Measurements from ENCODE around the gene KRT84. TPM values are rescaled to one million over a fixed set of nuclear protein-coding genes. Genes with fewer than 3 reads are reported as not detected.

KRT84 gene
- total and polyA plus RNA-seq, 10 of the 15 experiments (the other 5 are each of a cell fraction or from before 2014, with no cell fraction given) = not detected

- no peak overlapping the region for H3K27ac ChIP-seq (ENCODE audit: control insufficient read depth, insufficient read depth)
- H3K36me3 ChIP-seq (ENCODE audit: control insufficient read depth in 2 of 2, insufficient read depth in 2 of 2, low read length in 1 of 2) = no peaks in the 10 kb centered on the region
- no peaks in the 10 kb centered on the region for H4K20me1 ChIP-seq (ENCODE audit: control insufficient read depth, insufficient read depth)
- H3K4me3 ChIP-seq = no peak overlapping the region
- no peak for DNase-seq (ENCODE audit: low read depth, low spot score)
- no TSS peak for BruUV-seq (replicated peaks)
- no peak overlapping the region for H3K9ac ChIP-seq (ENCODE audit: control insufficient read depth, insufficient read depth, low read length)
- in situ Hi-C loops (cut with MboI) (no loop called here), intact Hi-C loops (cut with micrococcal nuclease; ENCODE audit: unreplicated experiment) (no loop called here)
- CTCF ChIA-PET = no interaction called here
- H3K4me2 ChIP-seq (ENCODE audit: control insufficient read depth, insufficient read depth) = no peak overlapping the region
- SMC1A ChIA-PET (ENCODE audit: uncharacterized antibody, unreplicated experiment) = interaction anchor here (1.3 kb wide), 1 partner anchor 17 kb away, joined by 3 read pairs; no protein-coding TSS in a partner anchor
- H3K27me3 ChIP-seq (replicated peaks in 1 of 2; ENCODE audit: control insufficient read depth in 2 of 2, insufficient read depth in 2 of 2, low read length in 1 of 2) = 0 out of 4 replicates have a peak, but pooled peaks cover 0 to 3% of the 10 kb centered on the region in 2 experiments
- no peak overlapping the region for H2AFZ ChIP-seq (ENCODE audit: control insufficient read depth, low read depth, low read length)
- ATAC-seq = no peak
- H3K9me3 ChIP-seq (replicated peaks; ENCODE audit: control insufficient read depth, insufficient read depth, low read length) = no peaks in the 10 kb centered on the region
- POLR2A ChIA-PET = no interaction called here
- RAD21 ChIA-PET (ENCODE audit: unreplicated experiment) = no interaction called here
- no peaks in the 10 kb centered on the region for H3K79me2 ChIP-seq (ENCODE audit: control insufficient read depth, insufficient read depth, low read length)
- FAIRE-seq = no peak
- WGBS (ENCODE audit: insufficient coverage, insufficient replicate concordance, low lambda C conversion rate, missing lambda C conversion rate) = 69% methylated on average over 20 of the region's 20 CpGs
- H3K4me1 ChIP-seq (ENCODE audit: control insufficient read depth, insufficient read depth, low read length) = peaks cover 12% of the 10 kb centered on the region
- no peak for TF ChIP-seq IKZF2 (IDR thresholded peaks at IDR 0.05)
- no peak for TF ChIP-seq BHLHE40 (IDR thresholded peaks at IDR 0.05; ENCODE audit: borderline replicate concordance in 1 of 2, low read depth in 2 of 2, low read length in 1 of 2)
- TF ChIP-seq SIN3A (IDR thresholded peaks at IDR 0.05; ENCODE audit: low read depth, low read length) = no peak
- no peak for TF ChIP-seq MEF2A (IDR thresholded peaks at IDR 0.05; ENCODE audit: insufficient read depth, low read depth, low read length)
- no peak for TF ChIP-seq ASH2L (IDR thresholded peaks at IDR 0.05; ENCODE audit: borderline replicate concordance, low read depth)
- no peak for TF ChIP-seq STAT1 (conservative IDR thresholded peaks at IDR 0.05)
- TF ChIP-seq YY1 (IDR thresholded peaks at IDR 0.05; ENCODE audit: low read depth, low read length) = no peak
- no peak for TF ChIP-seq SREBF2 (IDR thresholded peaks at IDR 0.05; ENCODE audit: low read length)
- no peak for TF ChIP-seq TARDBP (IDR thresholded peaks at IDR 0.05; ENCODE audit: borderline replicate concordance)
- no peak for TF ChIP-seq CBFB (IDR thresholded peaks at IDR 0.05; ENCODE audit: low read depth)
- no peak for TF ChIP-seq SP1 (IDR thresholded peaks at IDR 0.05; ENCODE audit: low read depth, low read length)
- TF ChIP-seq MAX (IDR thresholded peaks at IDR 0.05; ENCODE audit: low read depth, low read length) = no peak
- no peak for TF ChIP-seq EZH2 (IDR thresholded peaks at IDR 0.05; ENCODE audit: borderline replicate concordance, control insufficient read depth, low read depth, low read length)
- no peak for TF ChIP-seq CEBPB (IDR thresholded peaks at IDR 0.05; ENCODE audit: borderline replicate concordance in 1 of 2, low read depth in 2 of 2, low read length in 2 of 2)
- no peak for TF ChIP-seq ETV6 (conservative IDR thresholded peaks at IDR 0.05 in 1 of 2, IDR thresholded peaks at IDR 0.05 in 1 of 2; ENCODE audit: borderline replicate concordance in 1 of 2, low read depth in 1 of 2)
- TF ChIP-seq ZNF592 (IDR thresholded peaks at IDR 0.05) = no peak
Measured at GRCh38 chr12:52356762-52357580, 28.5 kb downstream of the KRT84 start.

Data from GM12878 (cell line).